Progenitor cell of endocrine pancreas (in vitro differentiated cells): ENCODE results near the gene PADI2. TPM values are rescaled to one million over a fixed set of nuclear protein-coding genes. Genes with fewer than 3 reads are reported as not detected.
A peak's percentile ranks its signal among the peaks of the same experiment; 100 is the strongest.

Experiments used
- DNase-seq: peaks from one replicate; pipeline ENCODE4 v3.0.0; 2021; ENCODE audit warnings: low spot score; ENCODE audit not compliant: unreplicated experiment
- H3K27ac Mint-ChIP-seq: 2 replicates; pipeline ENCODE4 v1.8.0; 2021; ENCODE audit warnings: mild to moderate bottlenecking, moderate library complexity, mixed read lengths
- H3K27me3 Mint-ChIP-seq: 2 replicates; pipeline ENCODE4 v1.8.0; 2021; ENCODE audit warnings: mixed read lengths
- H3K36me3 Mint-ChIP-seq: 2 replicates; pipeline ENCODE4 v1.8.0; 2022; ENCODE audit warnings: mixed read lengths; ENCODE audit not compliant: insufficient read depth
- H3K4me1 Mint-ChIP-seq: 2 replicates; pipeline ENCODE4 v1.8.0; 2021; ENCODE audit warnings: low read depth, mixed read lengths
- H3K4me3 Mint-ChIP-seq: 2 replicates; pipeline ENCODE4 v1.8.0; 2021; ENCODE audit warnings: low read depth, mild to moderate bottlenecking, moderate library complexity, mixed read lengths
- H3K9me3 Mint-ChIP-seq: 2 replicates; pipeline ENCODE4 v1.8.0; 2021; ENCODE audit warnings: low read depth, mixed read lengths
- CTCF ChIP-seq: fragments of 200-600 bp; sonication (generic); IDR thresholded peaks from one replicate; pipeline ENCODE4 v1.5.0; 2021; ENCODE audit warnings: antibody characterized with exemption, mild to moderate bottlenecking; ENCODE audit not compliant: unreplicated experiment
- total RNA-seq: library from RNA; stranded (reverse); gene quantifications from 2 replicates; pipeline ENCODE4 v1.2.1, GENCODE V29; 2021

The PADI2 gene
- total RNA-seq, 1 donor from 2014 or later, result 0.50 TPM

GRCh38 chr1:17056551-17056950 lies 62.7 kb downstream of the PADI2 start:
- peaks cover 13% of the 10 kb centered on the region for H3K4me1 Mint-ChIP-seq
- no peak overlapping the region for H3K4me3 Mint-ChIP-seq
- H3K36me3 Mint-ChIP-seq, result no peaks in the 10 kb centered on the region
- DNase-seq, result no peak
- H3K9me3 Mint-ChIP-seq, result no peaks in the 10 kb centered on the region
- H3K27me3 Mint-ChIP-seq, result peaks cover 7% of the 10 kb centered on the region
- no peak for TF ChIP-seq CTCF
- peak overlapping the region; percentile 45 for H3K27ac Mint-ChIP-seq

- Mint-ChIP-seq H3K4me3 (peak overlapping the region; percentile 50), H3K36me3 (no peaks in the 10 kb centered on the region), H3K27ac (no peak overlapping the region), H3K27me3 (peaks cover 7% of the 10 kb centered on the region), H3K9me3 (no peaks in the 10 kb centered on the region), H3K4me1 (peaks cover 14% of the 10 kb centered on the region)
- no peak for TF ChIP-seq CTCF
- no peak for DNase-seq
These were observed 63.5 kb downstream of the PADI2 start for GRCh38 chr1:17055801-17056200.

GRCh38 chr1:17053685-17054410 lies 65.4 kb downstream of the PADI2 start, which contains the start of gene SDHB:
SDHB (minus strand) TSS chr1:17054032; CDS start chr1:17054019, 13 bp downstream.
- H3K27ac Mint-ChIP-seq, result peak within 1 kb of the TSS; percentile 99

GRCh38 chr1:17053086-17053684 lies 66.1 kb downstream of the PADI2 start:
- TF ChIP-seq CTCF, result no peak

More at GRCh38 chr1:17053685-17054410, 65.4 kb downstream of the PADI2 start, which contains the start of gene SDHB:
- peaks cover 7% of the 10 kb centered on the region for H3K27me3 Mint-ChIP-seq
- DNase-seq, result peak; percentile 98
- no peak for TF ChIP-seq CTCF
- H3K9me3 Mint-ChIP-seq, result no peaks in the 10 kb centered on the region
- peaks cover 12% of the 10 kb centered on the region for H3K4me1 Mint-ChIP-seq
- H3K4me3 Mint-ChIP-seq, result peak within 1 kb of the TSS; percentile 97
- no peaks in the 10 kb centered on the region for H3K36me3 Mint-ChIP-seq

GRCh38 chr1:17052641-17053040 lies 66.6 kb downstream of the PADI2 start:
- no peaks in the 10 kb centered on the region for H3K9me3 Mint-ChIP-seq
- DNase-seq, result no peak
- no peaks in the 10 kb centered on the region for H3K27me3 Mint-ChIP-seq
- no peak for TF ChIP-seq CTCF
- no peaks in the 10 kb centered on the region for H3K36me3 Mint-ChIP-seq
- peak overlapping the region; percentile 50 for H3K27ac Mint-ChIP-seq
- peak overlapping the region; percentile 97 for H3K4me3 Mint-ChIP-seq
- peaks cover 12% of the 10 kb centered on the region for H3K4me1 Mint-ChIP-seq

More at GRCh38 chr1:17053086-17053684, 66.1 kb downstream of the PADI2 start:
- Mint-ChIP-seq H3K27ac (peak overlapping the region; percentile 99), H3K4me3 (peak overlapping the region; percentile 97), H3K36me3 (no peaks in the 10 kb centered on the region), H3K4me1 (peaks cover 12% of the 10 kb centered on the region), H3K9me3 (no peaks in the 10 kb centered on the region), H3K27me3 (peaks cover 4% of the 10 kb centered on the region)
- no peak for DNase-seq
